Mucosa of gallbladder (tissue), 1 donor: ENCODE results near the gene MRE11. TPM values are rescaled to one million over a fixed set of nuclear protein-coding genes. Genes with fewer than 3 reads are reported as not detected.
"Not testable (repeated sequence)": the region's sequence is repeated elsewhere in the genome, so short reads cannot be mapped to it uniquely, and the experiment has no call there.

Experiments used
- DNase-seq: peaks from one replicate; pipeline ENCODE4 v3.0.0-alpha.2; 2020; ENCODE audit warnings: low spot score
- total RNA-seq: library from RNA; stranded (reverse); gene quantifications from one replicate; pipeline ENCODE4 v1.2.1, GENCODE V29; 2021
- donor health status: DM: no; HTN: no; CAD: no.

MRE11 gene
- total RNA-seq, 1 donor from 2014 or later = 14.8 TPM

- not testable (repeated sequence) for DNase-seq
These were observed 12.9 kb upstream of the MRE11 start for GRCh38 chr11:94506513-94506912.

GRCh38 chr11:94504689-94505293 lies 11.1 kb upstream of the MRE11 start:
- DNase-seq = no peak

DNA sequence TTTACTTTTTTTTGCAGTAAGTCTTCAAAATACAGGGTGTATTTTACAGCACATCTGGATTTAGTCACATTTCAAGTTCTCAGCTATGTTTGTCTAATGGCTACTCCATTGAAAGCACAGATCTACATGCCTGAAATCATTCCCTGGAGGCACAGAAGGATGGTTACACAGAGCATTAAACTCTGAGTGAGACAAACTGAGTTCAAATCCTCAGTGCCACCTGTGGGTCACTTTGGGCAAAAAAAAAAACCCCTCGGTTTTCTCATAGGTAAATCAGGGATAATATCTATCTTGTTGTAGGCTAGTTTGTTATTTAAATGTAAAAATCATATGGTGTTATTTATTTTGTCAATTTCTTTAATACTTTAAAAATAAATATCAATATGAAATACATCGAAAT lies 7.9 kb upstream of the MRE11 start:
- DNase-seq = no peak

DNA sequence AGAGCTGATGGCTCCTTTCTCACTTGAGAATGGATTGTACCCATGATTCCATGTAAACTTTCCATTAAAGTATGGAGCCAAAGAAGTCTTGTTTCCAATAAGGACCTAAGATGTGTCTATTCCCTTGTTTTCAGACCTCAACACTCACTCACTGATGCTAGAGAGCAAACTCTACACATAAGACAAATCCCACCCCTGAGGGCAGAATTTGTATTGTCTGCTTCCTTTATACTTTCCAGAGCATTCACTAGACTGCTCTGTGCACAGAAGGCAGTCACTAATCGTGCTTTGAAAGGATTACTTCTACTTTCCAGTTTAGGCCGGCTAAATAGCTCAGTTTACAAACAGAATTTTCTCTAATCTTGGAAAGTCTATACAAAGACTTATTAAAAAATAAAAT lies 6.5 kb upstream of the MRE11 start:
- DNase-seq = no peak

GRCh38 chr11:94494126-94494680 lies 559 bp upstream of the MRE11 start:
- DNase-seq = no peak

GRCh38 chr11:94486068-94486467 lies 7.6 kb downstream of the MRE11 start:
- no peak for DNase-seq

DNA sequence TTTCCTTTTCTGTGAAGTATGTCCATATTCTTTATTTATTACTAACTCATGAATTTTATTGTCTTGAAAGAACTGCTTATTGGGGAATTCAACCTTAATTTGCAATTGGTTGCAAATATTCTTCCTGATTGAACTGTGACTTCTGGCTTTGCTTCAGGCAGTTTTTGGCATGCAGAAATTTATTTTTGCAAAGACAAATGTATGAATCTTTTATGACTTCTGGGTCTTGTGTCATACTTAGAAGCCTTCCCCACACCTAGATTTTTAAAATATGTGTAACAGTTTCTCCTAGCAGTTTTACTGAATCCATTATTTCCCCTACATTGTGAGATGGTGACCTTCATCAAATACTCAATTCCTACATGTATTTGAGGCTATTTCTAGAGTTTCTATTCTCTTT lies 12.3 kb downstream of the MRE11 start:
- DNase-seq = no peak

GRCh38 chr11:94477624-94478023 lies 16.0 kb downstream of the MRE11 start:
- no peak for DNase-seq

DNA sequence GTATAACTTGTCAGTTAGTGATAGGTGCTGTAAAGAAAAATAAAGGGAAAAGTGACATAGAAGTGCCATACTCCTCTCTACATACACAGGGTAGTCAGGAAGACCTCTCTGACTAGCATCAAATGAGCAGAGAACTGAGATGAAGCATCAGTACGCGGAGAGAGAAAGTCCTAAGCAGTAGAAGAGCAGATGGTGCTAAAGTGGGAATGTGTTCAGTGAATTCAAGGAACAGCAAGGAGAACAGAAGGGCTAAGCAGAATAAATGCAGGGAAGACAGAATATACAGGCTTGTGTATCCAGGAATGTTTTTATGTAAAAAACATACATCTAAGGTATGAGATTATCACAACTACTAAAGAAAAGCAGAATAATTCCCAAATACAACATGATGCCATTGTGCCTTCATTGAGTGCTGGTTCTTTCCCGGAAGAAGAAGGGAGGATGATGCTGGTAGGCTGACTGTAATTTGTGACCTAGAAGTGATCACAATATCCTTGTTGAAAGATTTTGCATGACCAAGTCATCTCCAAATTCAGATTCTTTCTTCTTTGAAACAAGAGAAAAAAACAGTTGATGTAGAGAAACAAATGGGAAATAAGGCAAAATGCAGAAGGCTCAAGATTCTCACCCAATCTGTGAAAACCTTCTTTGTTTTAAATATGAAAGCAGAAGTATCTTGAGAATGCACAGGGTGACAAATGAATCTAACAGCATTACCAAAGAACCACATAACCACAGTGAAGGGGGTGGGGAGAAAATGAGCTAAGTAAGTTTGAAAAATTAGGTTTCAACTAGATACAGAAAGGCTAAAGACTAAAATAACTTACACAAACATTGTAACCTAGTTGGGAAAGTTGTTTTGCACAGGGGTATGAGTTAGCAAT lies 20.5 kb downstream of the MRE11 start:
- DNase-seq = no peak

DNA sequence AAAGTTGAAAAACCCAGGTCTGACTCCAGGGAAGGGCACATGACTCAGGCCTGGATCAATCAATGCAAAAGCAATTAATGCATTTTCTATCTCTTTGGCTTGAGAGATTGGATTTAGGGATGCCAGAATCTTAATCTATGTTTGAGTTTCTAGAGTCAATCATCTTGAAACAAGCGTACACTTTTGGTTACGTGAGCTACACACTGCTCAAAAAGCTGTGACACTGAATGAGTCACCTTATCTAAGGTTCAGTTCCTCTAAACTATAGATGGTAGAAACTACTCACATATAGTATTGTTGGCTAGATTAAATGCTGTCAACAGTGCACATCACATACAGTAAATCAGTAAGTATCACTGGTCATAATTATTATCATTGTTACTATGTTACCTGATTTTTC lies 24.2 kb downstream of the MRE11 start:
- DNase-seq = no peak

GRCh38 chr11:94459576-94459975 lies 34.1 kb downstream of the MRE11 start:
- no peak for DNase-seq

- no peak for DNase-seq
These were observed 36.3 kb downstream of the MRE11 start for GRCh38 chr11:94457118-94458029.

DNA sequence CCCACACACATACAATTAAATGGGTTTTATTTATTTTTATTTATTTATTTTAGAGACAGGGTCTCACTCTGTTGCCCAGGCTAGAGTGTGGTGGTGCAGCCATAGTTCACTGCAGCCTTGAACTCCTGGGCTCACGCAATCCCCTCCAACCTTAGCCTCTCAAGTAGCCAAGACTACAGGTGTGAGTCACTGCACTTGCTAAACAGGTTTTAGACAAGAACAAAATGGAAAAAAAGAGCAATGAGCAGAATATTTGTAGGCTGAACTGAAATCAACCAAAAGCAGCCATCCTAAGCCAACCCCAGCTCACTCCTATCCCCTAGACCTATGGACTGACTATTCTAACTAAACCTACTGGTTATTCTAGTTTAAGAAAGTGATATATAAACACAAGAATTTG lies 37.8 kb downstream of the MRE11 start:
- DNase-seq = no peak

DNA sequence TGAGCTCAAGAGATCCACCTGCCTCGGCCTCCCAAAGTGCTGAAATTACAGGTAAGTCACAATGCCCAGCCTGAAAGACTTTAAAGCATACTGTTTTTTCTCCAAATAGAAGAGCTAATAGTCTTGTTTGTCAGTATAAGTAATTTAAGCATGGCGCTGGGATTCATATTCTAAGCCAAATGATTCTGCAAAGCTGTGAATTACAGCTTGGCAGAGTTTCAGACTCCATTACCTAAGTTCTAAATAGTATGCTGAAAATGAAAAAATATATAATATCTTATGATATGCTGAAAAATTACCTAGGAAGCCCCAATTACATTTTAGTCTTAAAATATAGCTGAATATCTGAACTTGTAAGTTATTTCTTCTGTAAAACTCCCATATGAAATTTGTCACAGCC lies 39.3 kb downstream of the MRE11 start:
- DNase-seq = no peak

DNA sequence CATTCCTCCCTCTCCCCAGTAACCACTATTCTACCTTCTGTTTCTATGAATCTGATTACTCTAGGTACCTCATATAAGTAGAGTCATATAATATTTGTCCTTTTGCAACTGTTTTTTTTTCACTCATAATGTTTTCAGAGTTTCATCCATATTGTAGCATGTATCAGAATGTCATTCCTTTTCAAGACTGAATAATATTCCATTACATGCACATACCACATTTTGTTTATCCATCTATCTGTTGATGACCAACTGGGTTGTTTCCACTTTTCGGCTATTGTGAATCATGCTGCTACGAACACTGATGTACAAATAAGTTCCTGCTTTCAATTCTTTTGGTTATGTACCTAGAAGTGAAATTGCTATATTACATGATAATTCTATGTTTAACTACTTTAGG lies 40.7 kb downstream of the MRE11 start:
- DNase-seq = no peak

GRCh38 chr11:94450048-94450447 lies 43.6 kb downstream of the MRE11 start:
- DNase-seq = no peak

DNA sequence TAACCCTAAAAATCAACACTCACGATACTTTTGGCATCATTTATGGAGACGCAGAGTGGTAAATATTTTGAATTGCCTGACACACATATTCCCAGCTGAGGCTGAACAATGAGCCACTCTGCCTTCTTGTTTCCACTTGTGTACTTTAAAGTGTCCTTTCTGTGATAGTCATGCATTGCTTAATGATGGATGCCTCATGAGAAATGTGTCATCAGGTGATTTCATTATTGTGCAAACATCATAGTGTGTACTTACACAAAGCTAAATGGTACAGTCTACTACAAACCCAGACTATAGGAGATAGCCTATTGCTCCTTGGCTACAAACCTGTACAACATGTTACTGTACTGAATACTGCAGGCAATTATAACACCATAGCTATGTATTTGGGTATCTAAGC lies 44.2 kb downstream of the MRE11 start:
- no peak for DNase-seq

DNA sequence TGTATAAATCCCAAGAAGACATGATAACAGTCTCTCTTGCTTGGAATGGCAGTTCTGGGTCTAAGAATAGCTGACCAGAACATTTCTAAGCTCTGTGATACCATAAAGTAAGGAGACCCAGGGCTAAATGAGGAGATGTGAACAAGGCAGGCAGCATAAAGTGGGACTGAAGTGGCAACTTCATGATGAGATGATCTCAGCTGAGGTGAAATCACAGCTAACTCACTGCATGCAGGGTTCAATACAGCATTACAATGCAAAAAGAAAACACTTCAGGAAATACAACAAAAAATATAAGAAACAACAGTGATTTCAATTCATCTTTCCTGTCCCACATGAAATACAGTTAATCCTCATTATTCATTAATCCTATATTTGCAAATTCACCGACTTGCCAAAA lies 44.6 kb downstream of the MRE11 start:
- no peak for DNase-seq

- DNase-seq = no peak
These were observed 46.5 kb downstream of the MRE11 start for GRCh38 chr11:94447149-94447548.

- no peak for DNase-seq
These were observed 48.0 kb downstream of the MRE11 start for GRCh38 chr11:94445641-94446040.

DNA sequence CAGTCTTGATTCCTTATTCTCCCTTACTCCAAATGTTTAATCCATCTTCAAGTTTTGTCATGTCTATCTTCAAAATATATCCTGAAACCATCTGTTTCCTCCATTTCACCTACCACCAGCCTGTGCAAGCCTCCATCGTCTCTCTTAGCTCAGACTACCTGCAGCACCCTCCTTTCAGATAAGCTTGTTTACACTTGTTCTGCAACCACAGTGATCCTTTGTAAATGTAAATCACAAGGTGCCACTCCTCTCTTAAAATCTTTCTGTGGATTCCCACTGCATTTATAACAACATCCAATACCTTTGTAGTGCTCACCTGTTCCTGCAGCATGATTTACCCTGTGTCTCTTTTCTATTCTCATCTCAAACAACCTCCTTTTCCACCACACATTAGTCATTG lies 60.6 kb downstream of the MRE11 start:
- DNase-seq = no peak

DNA sequence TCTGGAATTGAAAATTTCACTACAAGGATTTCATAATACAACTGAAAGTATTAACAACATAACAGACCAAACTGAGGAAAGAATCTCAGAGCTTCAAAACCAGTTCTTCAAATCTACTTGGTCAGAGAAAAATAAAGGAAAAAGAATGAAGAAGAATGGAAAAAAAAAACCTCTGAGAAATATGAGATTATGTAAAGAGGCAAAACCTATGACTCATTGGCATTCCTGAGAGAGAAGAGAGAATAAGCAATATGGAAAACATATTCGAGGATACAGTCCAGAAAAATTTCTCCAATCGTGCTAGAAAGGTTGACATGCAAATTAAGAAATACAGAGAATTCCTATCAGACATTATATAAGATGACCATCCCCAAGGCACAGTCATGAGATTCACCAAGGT lies 69.0 kb downstream of the MRE11 start:
- no peak for DNase-seq
